ENCODE results near the gene PCDHGA11. TPM values are rescaled to one million over a fixed set of nuclear protein-coding genes. Genes with fewer than 3 reads are reported as not detected.
"Not testable (repeated sequence)": the region's sequence is repeated elsewhere in the genome, so short reads cannot be mapped to it uniquely, and the experiment has no call there.

The PCDHGA11 gene
- total RNA-seq, 5 donors from 2014 or later (not counting 1 experiment from before 2014, with no cell fraction given), result 0.06 to 0.44 (median 0.11) TPM; not detected in 1

- Mint-ChIP-seq H3K4me3 (peak within 1 kb of the TSS; percentile 47 to 62 (median 60)), H3K36me3 (peaks cover 10% of the 10 kb centered on the region), H3K9me3 (peaks cover 0 to 38% (median 29%) of the 10 kb centered on the region in 3 donors), H3K4me1 (peaks cover 0 to 6% (median 0%) of the 10 kb centered on the region in 3 donors), H3K27ac (no peak within 1 kb of the TSS), H3K27me3 (peaks cover 67 to 77% of the 10 kb centered on the region in 2 donors)
- Histone ChIP-seq H3K27me3 (replicated peaks in 1 of 2; ENCODE audit: control insufficient read depth in 2 of 2, extremely low read depth in 1 of 2, insufficient read depth in 2 of 2, low read length in 1 of 2) (peaks cover 15 to 40% of the 10 kb centered on the region in 2 experiments), H3K4me3 (ENCODE audit: control insufficient read depth in 1 of 2, extremely low read depth in 1 of 2, low read length in 1 of 2) (peak within 1 kb of the TSS in 1 of 2 donors; percentile 57), H3K36me3 (ENCODE audit: control insufficient read depth in 2 of 2, extremely low read depth in 1 of 2, insufficient read depth in 1 of 2, low read length in 1 of 2) (no peaks in the 10 kb centered on the region), H3K27ac (ENCODE audit: low read length) (no peak within 1 kb of the TSS), H3K9me3 (peaks cover 9% of the 10 kb centered on the region), H3K4me1 (ENCODE audit: control insufficient read depth in 1 of 2, extremely low read depth in 1 of 2, insufficient read depth in 2 of 2, low read length in 2 of 2) (no peaks in the 10 kb centered on the region)
- ChIA-PET CTCF (no interaction called here), POLR2A (no interaction called here)
- WGBS (ENCODE audit: insufficient coverage), result 18% methylated on average over 30 of the region's 37 CpGs
- DNase-seq (no peak), ATAC-seq (replicated peaks in 1 of 4) (peak in 1 of 4 experiments; percentile 13)
These were observed 38.2 kb upstream of the PCDHGA11 start, which contains the start of gene PCDHGA7 for GRCh38 chr5:141382469-141383294. TSS of gene PCDHGA7 (plus strand) at chr5:141382742. CDS start at chr5:141382900, 158 bp downstream.

- 38% methylated on average over 12 of the region's 21 CpGs for WGBS (ENCODE audit: insufficient coverage)
- H3K9me3 Mint-ChIP-seq, result peaks cover under 1 to 39% (median 32%) of the 10 kb centered on the region in 3 donors
- DNase-seq, result no peak
- peaks cover 10% of the 10 kb centered on the region for H3K36me3 Mint-ChIP-seq
- peaks cover 17 to 37% of the 10 kb centered on the region in 2 experiments for H3K27me3 ChIP-seq (replicated peaks in 1 of 2; ENCODE audit: control insufficient read depth in 2 of 2, extremely low read depth in 1 of 2, insufficient read depth in 2 of 2, low read length in 1 of 2)
- CTCF ChIA-PET, result no interaction called here
- H3K27ac Mint-ChIP-seq, result no peak overlapping the region
- no peak overlapping the region for H3K4me3 Mint-ChIP-seq
- no peaks in the 10 kb centered on the region for H3K4me1 ChIP-seq (ENCODE audit: control insufficient read depth in 1 of 2, extremely low read depth in 1 of 2, insufficient read depth in 2 of 2, low read length in 2 of 2)
- no peak for ATAC-seq (replicated peaks in 1 of 4)
- no peaks in the 10 kb centered on the region for H3K36me3 ChIP-seq (ENCODE audit: control insufficient read depth in 2 of 2, extremely low read depth in 1 of 2, insufficient read depth in 1 of 2, low read length in 1 of 2)
- H3K27ac ChIP-seq (ENCODE audit: low read length), result no peak overlapping the region
- peaks cover 11% of the 10 kb centered on the region for H3K9me3 ChIP-seq
- H3K4me1 Mint-ChIP-seq, result peaks cover 0 to 6% (median 0%) of the 10 kb centered on the region in 3 donors
- POLR2A ChIA-PET, result no interaction called here
- H3K4me3 ChIP-seq (ENCODE audit: control insufficient read depth in 1 of 2, extremely low read depth in 1 of 2, low read length in 1 of 2), result no peak overlapping the region
- peaks cover 69 to 79% of the 10 kb centered on the region in 2 donors for H3K27me3 Mint-ChIP-seq
These were observed 37.5 kb upstream of the PCDHGA11 start for GRCh38 chr5:141383345-141383744.

- H3K27ac ChIP-seq (ENCODE audit: low read length), result no peak overlapping the region
- H3K36me3 ChIP-seq (ENCODE audit: control insufficient read depth in 2 of 2, extremely low read depth in 1 of 2, insufficient read depth in 1 of 2, low read length in 1 of 2), result no peaks in the 10 kb centered on the region
- Mint-ChIP-seq H3K4me1 (peaks cover 0 to 6% (median 0%) of the 10 kb centered on the region in 3 donors), H3K9me3 (peaks cover 4 to 37% (median 31%) of the 10 kb centered on the region in 3 donors), H3K27me3 (peaks cover 71 to 80% of the 10 kb centered on the region in 2 donors), H3K4me3 (no peak overlapping the region), H3K27ac (no peak overlapping the region), H3K36me3 (peaks cover 7% of the 10 kb centered on the region)
- H3K27me3 ChIP-seq (replicated peaks in 1 of 2; ENCODE audit: control insufficient read depth in 2 of 2, extremely low read depth in 1 of 2, insufficient read depth in 2 of 2, low read length in 1 of 2), result peaks cover 17 to 49% of the 10 kb centered on the region in 2 experiments
- H3K4me3 ChIP-seq (ENCODE audit: control insufficient read depth in 1 of 2, extremely low read depth in 1 of 2, low read length in 1 of 2), result no peak overlapping the region
- no peaks in the 10 kb centered on the region for H3K4me1 ChIP-seq (ENCODE audit: control insufficient read depth in 1 of 2, extremely low read depth in 1 of 2, insufficient read depth in 2 of 2, low read length in 2 of 2)
- H3K9me3 ChIP-seq, result peaks cover 9% of the 10 kb centered on the region
- DNase-seq, result no peak
- ChIA-PET POLR2A (no interaction called here), CTCF (no interaction called here)
- 55% methylated on average over 43 of the region's 43 CpGs for WGBS (ENCODE audit: insufficient coverage)
- ATAC-seq (replicated peaks in 1 of 4), result no peak
These were observed 36.2 kb upstream of the PCDHGA11 start for GRCh38 chr5:141384471-141385267.

- H3K4me1 Mint-ChIP-seq; H3K4me1 ChIP-seq (ENCODE audit: control insufficient read depth in 1 of 2, extremely low read depth in 1 of 2, insufficient read depth in 2 of 2, low read length in 2 of 2); H3K9me3 ChIP-seq; H3K27ac ChIP-seq (ENCODE audit: low read length); H3K27ac Mint-ChIP-seq; H3K36me3 ChIP-seq (ENCODE audit: control insufficient read depth in 2 of 2, extremely low read depth in 1 of 2, insufficient read depth in 1 of 2, low read length in 1 of 2); POLR2A ChIA-PET: not testable (repeated sequence)
- CTCF ChIA-PET, result interaction anchor here in 1 of 2 donors (0.6 kb wide), 1 partner anchor 173 kb away, joined by 3 read pairs; no protein-coding TSS in a partner anchor
- DNase-seq (peak in 4 of 35 experiments; percentile 9 to 14 (median 12)), ATAC-seq (replicated peaks in 1 of 4) (peak in 3 of 4 experiments; percentile 58 to 77 (median 72))
- WGBS (ENCODE audit: insufficient coverage), result 42% methylated on average over 11 of the region's 40 CpGs
- H3K4me3 ChIP-seq (ENCODE audit: control insufficient read depth in 1 of 2, extremely low read depth in 1 of 2, low read length in 1 of 2), result peak within 1 kb of the TSS in 1 of 2 donors; percentile 17
- H3K36me3 Mint-ChIP-seq, result peaks cover 13% of the 10 kb centered on the region
- peaks cover 73 to 80% of the 10 kb centered on the region in 2 donors for H3K27me3 Mint-ChIP-seq
- H3K9me3 Mint-ChIP-seq, result peaks cover 8 to 47% (median 29%) of the 10 kb centered on the region in 3 donors
- peaks cover 22 to 50% of the 10 kb centered on the region in 2 experiments for H3K27me3 ChIP-seq (replicated peaks in 1 of 2; ENCODE audit: control insufficient read depth in 2 of 2, extremely low read depth in 1 of 2, insufficient read depth in 2 of 2, low read length in 1 of 2)
- H3K4me3 Mint-ChIP-seq, result peak within 1 kb of the TSS in 2 of 3 donors; percentile 17 to 25
These were observed 33.1 kb upstream of the PCDHGA11 start, which contains the start of gene PCDHGB4 for GRCh38 chr5:141387557-141388311. TSS of gene PCDHGB4 (plus strand) at chr5:141387698. CDS start at chr5:141387885, 187 bp downstream.

- peaks cover 8 to 47% (median 28%) of the 10 kb centered on the region in 3 donors for H3K9me3 Mint-ChIP-seq
- Histone ChIP-seq H3K4me3 (ENCODE audit: control insufficient read depth in 1 of 2, extremely low read depth in 1 of 2, low read length in 1 of 2) (peak overlapping the region in 1 of 2 donors; percentile 17), H3K4me1 (ENCODE audit: control insufficient read depth in 1 of 2, extremely low read depth in 1 of 2, insufficient read depth in 2 of 2, low read length in 2 of 2) (no peaks in the 10 kb centered on the region), H3K9me3 (peaks cover 12% of the 10 kb centered on the region), H3K36me3 (ENCODE audit: control insufficient read depth in 2 of 2, extremely low read depth in 1 of 2, insufficient read depth in 1 of 2, low read length in 1 of 2) (no peaks in the 10 kb centered on the region), H3K27me3 (replicated peaks in 1 of 2; ENCODE audit: control insufficient read depth in 2 of 2, extremely low read depth in 1 of 2, insufficient read depth in 2 of 2, low read length in 1 of 2) (peaks cover 18 to 49% of the 10 kb centered on the region in 2 experiments), H3K27ac (ENCODE audit: low read length) (no peak overlapping the region)
- no peak overlapping the region for H3K27ac Mint-ChIP-seq
- ChIA-PET CTCF (no interaction called here), POLR2A (no interaction called here)
- peaks cover 71 to 80% of the 10 kb centered on the region in 2 donors for H3K27me3 Mint-ChIP-seq
- DNase-seq (no peak), ATAC-seq (replicated peaks in 1 of 4) (no peak)
- peaks cover 13% of the 10 kb centered on the region for H3K36me3 Mint-ChIP-seq
- H3K4me3 Mint-ChIP-seq, result no peak overlapping the region
- H3K4me1 Mint-ChIP-seq, result no peaks in the 10 kb centered on the region
- WGBS (ENCODE audit: insufficient coverage), result 47% methylated on average over 2 of the region's 10 CpGs
These were observed 32.2 kb upstream of the PCDHGA11 start for GRCh38 chr5:141388661-141389060.

Measured in T-cell (primary cell).